GM12878 (cell line): ENCODE data around the gene NOB1. TPM values are rescaled to one million over a fixed set of nuclear protein-coding genes. Genes with fewer than 3 reads are reported as not detected.

Experiments
- ATAC-seq: fragments of 200-7000 bp; cut with Tn5 transposase; 3 replicates; pipeline ENCODE4 v1.9.1; 2020; ENCODE audit warnings: mild to moderate bottlenecking, moderate library complexity
- BruUV-seq: library from RNA; stranded (reverse); fragments of 400-500 nt; replicated peaks from 2 replicates; lab custom pipeline; 2021; lab: Mats Ljungman, UMichigan
- CTCF ChIA-PET: fragments of 300-600 bp; sonication (Branson Sonifier 250); formaldehyde crosslinking; extraction: SDS; loops from one replicate; lab custom pipeline; 2021; ENCODE audit warnings: inconsistent platforms; lab: Yijun Ruan, JAX
- POLR2A ChIA-PET: fragments of 350-600 bp; formaldehyde crosslinking; extraction: SDS; loops from one replicate; lab custom pipeline; 2021; ENCODE audit warnings: inconsistent platforms; lab: Charles Lee
- RAD21 ChIA-PET: fragments of 300-600 bp; sonication (Branson Sonifier 250); formaldehyde crosslinking; loops from one replicate; lab custom pipeline; 2023; ENCODE audit warnings: antibody characterized with exemption; ENCODE audit not compliant: unreplicated experiment; lab: Charles Lee
- SMC1A ChIA-PET: fragments of 300-600 bp; sonication (Branson Sonifier 250); formaldehyde crosslinking; loops from one replicate; lab custom pipeline; 2023; ENCODE audit not compliant: unreplicated experiment, uncharacterized antibody; lab: Charles Lee
- DNase-seq: peaks from one replicate; pipeline ENCODE4 v3.0.0-alpha.2; 2011; ENCODE audit warnings: low read depth, low spot score
- FAIRE-seq: peaks from 3 replicates; lab custom pipeline; 2011; peaks lifted over from hg19 to GRCh38; lab: Jason Lieb, UNC
- H2AFZ ChIP-seq: 2 replicates; pipeline ENCODE4 v1.6.0; 2011; ENCODE audit warnings: low read depth, low read length, control low read depth; ENCODE audit not compliant: control insufficient read depth
- H3K27ac ChIP-seq: 2 replicates; pipeline ENCODE4 v1.5.1; 2011; ENCODE audit warnings: control low read depth; ENCODE audit not compliant: control insufficient read depth, insufficient read depth
- H3K27me3 ChIP-seq, 2 experiments: replicated peaks in 1 of 2; 2 replicates each; pipeline versions ENCODE4 v1.6.0 to v1.6.1; 2011; ENCODE audit warnings: low read length in 1 of 2; ENCODE audit not compliant: control insufficient read depth in 2 of 2, insufficient read depth in 2 of 2
- H3K36me3 ChIP-seq, 2 experiments: 2 replicates each; pipeline ENCODE4 v1.5.1; 2011; ENCODE audit warnings: low read length in 1 of 2; ENCODE audit not compliant: control insufficient read depth in 2 of 2, insufficient read depth in 2 of 2
- H3K4me1 ChIP-seq: 2 replicates; pipeline ENCODE4 v1.6.1; 2011; ENCODE audit warnings: mild to moderate bottlenecking, low read length, moderate library complexity, mixed read lengths; ENCODE audit not compliant: control insufficient read depth, insufficient read depth
- H3K4me2 ChIP-seq: 2 replicates; pipeline ENCODE4 v1.6.0; 2011; ENCODE audit warnings: control low read depth; ENCODE audit not compliant: control insufficient read depth, insufficient read depth
- H3K4me3 ChIP-seq: fragments of 200-600 bp; sonication (generic); 2 replicates; pipeline ENCODE4 v1.5.1; 2016
- H3K79me2 ChIP-seq: 2 replicates; pipeline ENCODE4 v1.6.0; 2011; ENCODE audit warnings: low read length; ENCODE audit not compliant: control insufficient read depth, insufficient read depth
- H3K9ac ChIP-seq: 2 replicates; pipeline ENCODE4 v1.8.0; 2011; ENCODE audit warnings: low read length, control low read depth, mixed read lengths; ENCODE audit not compliant: control insufficient read depth, insufficient read depth
- H3K9me3 ChIP-seq: replicated peaks from 3 replicates; pipeline ENCODE4 v1.5.1; 2011; ENCODE audit warnings: mild to moderate bottlenecking, low read length; ENCODE audit not compliant: control insufficient read depth, insufficient read depth
- H4K20me1 ChIP-seq: 2 replicates; pipeline ENCODE4 v1.6.0; 2011; ENCODE audit not compliant: control insufficient read depth, insufficient read depth
- ATF3 ChIP-seq: IDR thresholded peaks from 2 replicates; pipeline ENCODE4 v1.6.1; 2011; ENCODE audit warnings: low read depth, mild to moderate bottlenecking, low read length, moderate library complexity, borderline replicate concordance; ENCODE audit errors: extremely low read depth
- BHLHE40 ChIP-seq, 2 experiments: fragments of 450-650 bp in 1 of 2; IDR thresholded peaks; 2 replicates each; pipeline ENCODE4 v1.6.1; 2011 to 2017; ENCODE audit warnings: low read depth in 2 of 2, borderline replicate concordance in 1 of 2, improper control_type of control experiment in 1 of 2, low read length in 1 of 2, mild to moderate bottlenecking in 1 of 2
- BMI1 ChIP-seq: fragments of 450-650 bp; IDR thresholded peaks from 2 replicates; pipeline ENCODE4 v1.6.1; 2016; ENCODE audit warnings: mild to moderate bottlenecking, moderate library complexity, borderline replicate concordance
- ESRRA ChIP-seq: IDR thresholded peaks from 2 replicates; pipeline ENCODE4 v1.6.1; 2012; ENCODE audit warnings: mild to moderate bottlenecking, low read length, improper control_type of control experiment
- PBX3 ChIP-seq: IDR thresholded peaks from 2 replicates; pipeline ENCODE4 v1.6.1; 2011; ENCODE audit warnings: mild to moderate bottlenecking, low read depth, low read length, moderate library complexity; ENCODE audit not compliant: insufficient replicate concordance
- PKNOX1 ChIP-seq: fragments of 450-650 bp; IDR thresholded peaks from 2 replicates; pipeline ENCODE4 v1.6.1; 2016; ENCODE audit warnings: mild to moderate bottlenecking
- RUNX3 ChIP-seq: IDR thresholded peaks from 2 replicates; pipeline ENCODE4 v1.6.1; 2012; ENCODE audit warnings: low read length, inconsistent platforms
- SIN3A ChIP-seq: IDR thresholded peaks from 2 replicates; pipeline ENCODE4 v1.6.1; 2012; ENCODE audit warnings: low read depth, low read length, improper control_type of control experiment
- SPI1 ChIP-seq: IDR thresholded peaks from 2 replicates; pipeline ENCODE4 v1.6.1; 2011; ENCODE audit warnings: low read depth, mild to moderate bottlenecking, low read length, moderate library complexity, borderline replicate concordance; ENCODE audit not compliant: insufficient read depth
- ZBTB4 ChIP-seq: fragments of 450-650 bp; formaldehyde crosslinking; IDR thresholded peaks from 2 replicates; pipeline ENCODE4 v1.4.0; 2022; ENCODE audit warnings: mild to moderate bottlenecking, moderate library complexity
- ZNF384 ChIP-seq: IDR thresholded peaks from 2 replicates; pipeline ENCODE4 v1.6.1; 2012; ENCODE audit warnings: low read depth, mild to moderate bottlenecking, low read length, improper control_type of control experiment, borderline replicate concordance
- ZNF592 ChIP-seq: fragments of 450-650 bp; IDR thresholded peaks from 2 replicates; pipeline ENCODE4 v1.6.1; 2017; ENCODE audit warnings: mild to moderate bottlenecking, moderate library complexity
- WGBS: methylation state at CpG from one replicate; pipeline ENCODE4 v1.1.6; 2016; ENCODE audit warnings: low lambda C conversion rate; ENCODE audit not compliant: insufficient replicate concordance, insufficient coverage; ENCODE audit errors: missing lambda C conversion rate; 5-methylcytosine and 5-hydroxymethylcytosine counted together
- in situ Hi-C: fragments of 300-500 bp; cut with MboI; formaldehyde crosslinking; loops from 9 replicates; pipeline ENCODE4 v1.14.3; 2018; ENCODE audit warnings: mixed read lengths
- intact Hi-C: fragments of 100-400 bp; cut with micrococcal nuclease; formaldehyde crosslinking; loops from one replicate; pipeline ENCODE4 v1.14.2; 2022; ENCODE audit not compliant: unreplicated experiment
- polyA plus RNA-seq, 11 experiments: library from polyadenylated mRNA; depleted of rRNA in 4 of 11; unstranded in 6 of 11; stranded (reverse) in 5 of 11; fragments of >200 nt; fragmentation: Nextera tagmentation in 4 of 11; fragmentation: Illumina TruSeq in 1 of 11; extraction: Ambion mirVana in 4 of 11; extraction: Trizol in 1 of 11; gene quantifications; 1 replicate in 1 of 11; 2 replicates in 10 of 11; pipeline versions ENCODE4 v1.2.1 to v1.2.3, GENCODE V29; 2011 to 2016; ENCODE audit warnings: inconsistent platforms in 2 of 11, missing spikeins in 2 of 11, low read depth in 1 of 11
- total RNA-seq, 4 experiments: library from RNA; depleted of rRNA in 3 of 4; stranded (reverse); fragments of >200 nt in 3 of 4; fragmentation: Illumina TruSeq in 1 of 4; extraction: Trizol in 1 of 4; gene quantifications; 2 replicates each; pipeline versions ENCODE4 v1.2.1 to v1.2.3, GENCODE V29; 2013 to 2021

The NOB1 gene
- total and polyA plus RNA-seq, 10 of the 15 experiments (the other 5 are each of a cell fraction or from before 2014, with no cell fraction given), result 31.1 to 117 (median 78.0) TPM

- FAIRE-seq (no peak), ATAC-seq (no peak), DNase-seq (no peak)
- intact Hi-C loops, result no loop called here
- no peaks in the 10 kb centered on the region for H4K20me1 ChIP-seq
- H3K4me3 ChIP-seq, result peak overlapping the region; percentile 89; the same call in 1 of the 2 replicates
- ChIA-PET CTCF (interaction anchor here (0.9 to 2.1 kb wide), 4 partner anchors 9 to 489 kb away, joined by 3 to 13 read pairs (median 9); partner anchors contain the start of genes EXOSC6 and NOB1), RAD21 (interaction anchor here (1.1 to 3.0 kb wide), 6 partner anchors 9 to 368 kb away, joined by 3 to 16 read pairs (median 6); partner anchors contain the start of gene NOB1), POLR2A (interaction anchor here (1.0 to 2.4 kb wide), 3 partner anchors 8 to 616 kb away, joined by 3 to 12 read pairs (median 11); partner anchors contain the start of gene NOB1), SMC1A (interaction anchor here (1.0 to 2.8 kb wide), 7 partner anchors 9 to 380 kb away, joined by 3 to 16 read pairs (median 3); partner anchors contain the start of genes NOB1 and NQO1)
- peaks cover 23% of the 10 kb centered on the region for H3K79me2 ChIP-seq
- H3K27me3 ChIP-seq, result no peaks in the 10 kb centered on the region
- no peak overlapping the region for H3K27ac ChIP-seq
- no peaks in the 10 kb centered on the region for H3K36me3 ChIP-seq
- in situ Hi-C loops, result no loop called here
- BruUV-seq, result no TSS peak
- H3K9ac ChIP-seq, result peak overlapping the region; percentile 91; the same call in 1 of the 2 replicates
- peaks cover 6% of the 10 kb centered on the region; the same call in 1 of the 2 replicates for H3K4me1 ChIP-seq
- no peak overlapping the region for H2AFZ ChIP-seq
- no peaks in the 10 kb centered on the region for H3K9me3 ChIP-seq
- peak overlapping the region; percentile 87 for H3K4me2 ChIP-seq
- WGBS, result 87% methylated on average over 5 of the region's 5 CpGs
- TF ChIP-seq ATF3 (no peak), ESRRA (no peak), SIN3A (no peak), BMI1 (no peak), ZNF384 (no peak), ZNF592 (no peak), SPI1 (no peak), RUNX3 (no peak), ZBTB4 (CRISPR knock-in tag) (no peak), PBX3 (no peak), BHLHE40 (IDR thresholded peaks at IDR 0.05; ENCODE audit: borderline replicate concordance in 1 of 2, low read depth in 2 of 2, low read length in 1 of 2) (no peak), PKNOX1 (no peak)
These were observed 8.8 kb upstream of the NOB1 start for GRCh38 chr16:69763599-69763942.
